Smooth muscle cell (in vitro differentiated cells): ENCODE results near the gene MSTN. TPM values are rescaled to one million over a fixed set of nuclear protein-coding genes. Genes with fewer than 3 reads are reported as not detected.

Experiments
- DNase-seq: peaks from one replicate; lab custom pipeline; 2025; ENCODE audit not compliant: unreplicated experiment; lab: John Stamatoyannopoulos, UW
- H2AFZ ChIP-seq: fragments of 200-600 bp; sonication (generic); 2 replicates; pipeline ENCODE4 v1.6.0; 2016; ENCODE audit warnings: antibody characterized with exemption, low read depth, mild to moderate bottlenecking
- H3F3A ChIP-seq: fragments of 200-600 bp; sonication (generic); 2 replicates; pipeline ENCODE4 v1.6.0; 2017; ENCODE audit warnings: antibody characterized with exemption, low read depth
- H3K27ac ChIP-seq: fragments of 200-600 bp; sonication (generic); 2 replicates; pipeline ENCODE4 v1.5.1; 2016; ENCODE audit warnings: low read depth, mild to moderate bottlenecking
- H3K27me3 ChIP-seq: fragments of 200-600 bp; sonication (generic); 2 replicates; pipeline ENCODE4 v1.6.1; 2016; ENCODE audit warnings: low read depth, mild to moderate bottlenecking
- H3K36me3 ChIP-seq: fragments of 200-600 bp; sonication (generic); 2 replicates; pipeline ENCODE4 v1.5.1; 2016; ENCODE audit warnings: low read depth
- H3K4me1 ChIP-seq: fragments of 200-600 bp; sonication (generic); 2 replicates; pipeline ENCODE4 v1.5.1; 2016; ENCODE audit warnings: low read depth
- H3K4me2 ChIP-seq: fragments of 200-600 bp; sonication (generic); 2 replicates; pipeline ENCODE4 v1.6.0; 2016; ENCODE audit warnings: mild to moderate bottlenecking
- H3K4me3 ChIP-seq: fragments of 200-600 bp; sonication (generic); 2 replicates; pipeline ENCODE4 v1.5.1; 2016; ENCODE audit warnings: mild to moderate bottlenecking
- H3K79me2 ChIP-seq: fragments of 200-600 bp; sonication (generic); 2 replicates; pipeline ENCODE4 v1.6.0; 2016; ENCODE audit warnings: low read depth, mild to moderate bottlenecking
- H3K9ac ChIP-seq: fragments of 200-600 bp; sonication (generic); 2 replicates; pipeline ENCODE4 v1.6.0; 2016; ENCODE audit warnings: low read depth
- H3K9me3 ChIP-seq: fragments of 200-600 bp; sonication (generic); replicated peaks from 2 replicates; pipeline ENCODE4 v1.5.1; 2016; ENCODE audit warnings: low read depth
- H4K20me1 ChIP-seq: fragments of 200-600 bp; sonication (generic); 2 replicates; pipeline ENCODE4 v1.6.0; 2016; ENCODE audit warnings: low read depth
- CTCF ChIP-seq: fragments of 200-600 bp; sonication (generic); IDR thresholded peaks from 2 replicates; pipeline ENCODE4 v1.5.1; 2017; ENCODE audit warnings: borderline replicate concordance, mild to moderate bottlenecking, antibody characterized with exemption; ENCODE audit not compliant: insufficient read depth, poor library complexity, severe bottlenecking
- WGBS: methylation state at CpG from one replicate; pipeline ENCODE4 v1.1.7; 2016; ENCODE audit warnings: low lambda C conversion rate; 5-methylcytosine and 5-hydroxymethylcytosine counted together
- polyA plus RNA-seq: library from polyadenylated mRNA; unstranded; fragments of >200 nt; fragmentation: Nextera tagmentation; extraction: Ambion mirVana; gene quantifications from 2 replicates; pipeline ENCODE4 v1.2.1, GENCODE V29; 2016
- total RNA-seq: library from RNA; depleted of rRNA; stranded (reverse); fragments of >200 nt; gene quantifications from 2 replicates; pipeline ENCODE4 v1.2.3, GENCODE V29; 2014

The MSTN gene
- total and polyA plus RNA-seq, 2 experiments from 2014 or later: 0.09 TPM; not detected in 1

- Histone ChIP-seq H3K4me2 (no peak overlapping the region), H3K9me3 (no peaks in the 10 kb centered on the region), H3K27ac (no peak overlapping the region), H2AFZ (no peak overlapping the region), H4K20me1 (no peaks in the 10 kb centered on the region), H3F3A (no peaks in the 10 kb centered on the region), H3K79me2 (no peaks in the 10 kb centered on the region), H3K9ac (no peak overlapping the region), H3K4me3 (no peak overlapping the region), H3K4me1 (no peaks in the 10 kb centered on the region), H3K27me3 (peaks cover 3% of the 10 kb centered on the region), H3K36me3 (no peaks in the 10 kb centered on the region)
- DNase-seq: no peak
- no peak for TF ChIP-seq CTCF
- WGBS: 71% methylated on average over 2 of the region's 2 CpGs
These were observed 22.2 kb upstream of the MSTN start for GRCh38 chr2:190084704-190085103.

DNA sequence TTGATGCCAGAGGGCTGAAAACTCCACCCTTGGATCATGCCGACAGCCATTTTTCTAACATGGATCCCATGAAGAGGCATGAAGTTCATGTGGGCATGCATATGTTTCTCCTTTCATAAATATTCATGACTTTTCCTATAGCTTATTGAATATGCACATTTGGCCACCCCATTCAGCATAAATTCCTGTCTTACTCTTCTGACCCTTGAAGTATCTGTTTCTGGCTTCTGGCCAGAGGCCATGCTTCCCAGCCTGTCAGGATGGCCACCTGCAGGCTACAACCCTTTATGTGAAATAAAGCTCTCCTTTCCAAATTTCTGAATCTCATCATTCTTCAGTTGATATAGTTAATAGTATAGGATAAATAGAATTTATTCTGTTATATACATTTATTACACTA, 19.6 kb upstream of the MSTN start:
- Histone ChIP-seq H3K27ac (no peak overlapping the region), H2AFZ (no peak overlapping the region), H3K27me3 (peaks cover 3% of the 10 kb centered on the region), H3K36me3 (no peaks in the 10 kb centered on the region), H3K9ac (no peak overlapping the region), H3K4me1 (no peaks in the 10 kb centered on the region), H3F3A (no peaks in the 10 kb centered on the region), H4K20me1 (no peaks in the 10 kb centered on the region), H3K4me2 (no peak overlapping the region), H3K79me2 (no peaks in the 10 kb centered on the region), H3K4me3 (no peak overlapping the region), H3K9me3 (no peaks in the 10 kb centered on the region)
- WGBS: 100% methylated on average over 1 of the region's 1 CpG
- no peak for TF ChIP-seq CTCF
- no peak for DNase-seq

- H3K9me3 ChIP-seq: no peaks in the 10 kb centered on the region
- H3K4me3 ChIP-seq: no peak overlapping the region
- no peak overlapping the region for H3K9ac ChIP-seq
- no peak for TF ChIP-seq CTCF
- H3K4me2 ChIP-seq: no peak overlapping the region
- no peak overlapping the region for H2AFZ ChIP-seq
- no peaks in the 10 kb centered on the region for H3K36me3 ChIP-seq
- no peaks in the 10 kb centered on the region for H3K79me2 ChIP-seq
- no peak for DNase-seq
- H4K20me1 ChIP-seq: no peaks in the 10 kb centered on the region
- H3K27me3 ChIP-seq: peaks cover 3% of the 10 kb centered on the region
- H3K4me1 ChIP-seq: no peaks in the 10 kb centered on the region
- H3K27ac ChIP-seq: no peak overlapping the region
- H3F3A ChIP-seq: no peaks in the 10 kb centered on the region
These were observed 18.1 kb upstream of the MSTN start for GRCh38 chr2:190080527-190081049.

GRCh38 chr2:190079160-190079559, 16.6 kb upstream of the MSTN start:
- H3K36me3 ChIP-seq: no peaks in the 10 kb centered on the region
- no peaks in the 10 kb centered on the region for H3F3A ChIP-seq
- H4K20me1 ChIP-seq: no peaks in the 10 kb centered on the region
- no peaks in the 10 kb centered on the region for H3K9me3 ChIP-seq
- no peak overlapping the region for H3K4me3 ChIP-seq
- 92% methylated on average over 2 of the region's 2 CpGs for WGBS
- H3K79me2 ChIP-seq: no peaks in the 10 kb centered on the region
- no peak for TF ChIP-seq CTCF
- H2AFZ ChIP-seq: no peak overlapping the region
- DNase-seq: no peak
- H3K4me2 ChIP-seq: no peak overlapping the region
- no peak overlapping the region for H3K27ac ChIP-seq
- H3K4me1 ChIP-seq: no peaks in the 10 kb centered on the region
- H3K27me3 ChIP-seq: peaks cover 3% of the 10 kb centered on the region
- H3K9ac ChIP-seq: no peak overlapping the region
